Psoas muscle (tissue), 8 donors: ENCODE data around the gene KCNMB2. TPM values are rescaled to one million over a fixed set of nuclear protein-coding genes. Genes with fewer than 3 reads are reported as not detected.

Experiments used
- ATAC-seq, 4 donors: fragments of 200-7000 bp; cut with Tn5 transposase; one replicate each; pipeline ENCODE4 v1.9.1; 2020; ENCODE audit warnings: moderate library complexity in 3 of 4, mild to moderate bottlenecking in 2 of 4
- DNase-seq, 2 donors: peaks; one replicate each; pipeline ENCODE4 v3.0.0-alpha.2; 2020
- H3K27ac ChIP-seq: fragments of 200-600 bp; one replicate; pipeline ENCODE4 v1.8.0; 2022
- H3K27me3 ChIP-seq, 3 donors: fragments of 200-600 bp in 1 of 3; one replicate each; pipeline versions ENCODE4 v1.6.1 to v1.8.0; 2013 to 2022; ENCODE audit warnings: low read length in 2 of 3, mild to moderate bottlenecking in 2 of 3, moderate library complexity in 1 of 3; ENCODE audit not compliant: insufficient read depth in 3 of 3
- H3K36me3 ChIP-seq, 2 donors: fragments of 200-600 bp in 1 of 2; one replicate each; pipeline versions ENCODE4 v1.6.1 to v1.8.0; 2013 to 2022; ENCODE audit warnings: low read depth in 1 of 2, mild to moderate bottlenecking in 1 of 2, moderate library complexity in 1 of 2; ENCODE audit not compliant: insufficient read depth in 1 of 2
- H3K4me1 ChIP-seq: fragments of 200-600 bp; one replicate; pipeline ENCODE4 v1.8.0; 2022
- H3K4me3 ChIP-seq: fragments of 200-600 bp; one replicate; pipeline ENCODE4 v1.8.0; 2022; ENCODE audit warnings: mild to moderate bottlenecking
- H3K9me3 ChIP-seq: fragments of 200-600 bp; one replicate; pipeline ENCODE4 v1.8.0; 2022
- CTCF ChIP-seq: fragments of 200-600 bp; IDR thresholded peaks from one replicate; pipeline ENCODE4 v1.8.0; 2022; ENCODE audit warnings: antibody characterized with exemption
- WGBS, 3 donors: extraction: QIAGEN DNeasy Blood & Tissue Kit; methylation state at CpG; one replicate each; pipeline versions ENCODE4 v1.1.6 to v1.1.7; 2013; 5-methylcytosine and 5-hydroxymethylcytosine counted together
- intact Hi-C, 2 donors: fragments of 100-400 bp; cut with DNase I; formaldehyde crosslinking; loops; one replicate each; pipeline versions ENCODE4 v1.11.0 to v1.14.2; 2022
- polyA plus RNA-seq, 3 donors: library from polyadenylated mRNA; stranded (reverse); fragments of 200-250 nt; gene quantifications; one replicate each; pipeline ENCODE4 v1.2.3, GENCODE V29; 2013
- total RNA-seq, 4 donors: library from RNA; stranded (reverse); fragmentation: NEBNext Ultra II Directional in 2 of 4; extraction: Animal tissue kit (Norgen Biotek cat#: 25700) in 2 of 4; gene quantifications; one replicate each; pipeline versions ENCODE4 v1.2.1 to v1.2.4, GENCODE V29; 2021 to 2023
- donor health status: healthy with polysubstance abuse.
- donor health status: DM: no; HTN: no; CAD: no; lungs with moderate emphysema.
- donor health status: Bipolar disorder and iron deficiency.
- donor health status: healthy.
- donor health status: DM: yes; HTN: yes; CAD: no.
- donor health status: DM: no; HTN: no; CAD: no.
- donor health status: DM: no; HTN: no; CAD: no.
- donor health status: DM: yes; HTN: yes; CAD: no.

KCNMB2 gene
- total and polyA plus RNA-seq, 7 donors: not detected

- TF ChIP-seq CTCF: no peak
- no peaks in the 10 kb centered on the region for H3K36me3 ChIP-seq
- no peaks in the 10 kb centered on the region for H3K4me1 ChIP-seq
- no peak overlapping the region for H3K27ac ChIP-seq
- 37 to 59% (median 45%) methylated on average over 2 of the region's 2 CpGs for WGBS, 3 donors
- intact Hi-C loops: no loop called here
- no peak for ATAC-seq
- DNase-seq: no peak
- no peak overlapping the region for H3K4me3 ChIP-seq
- no peaks in the 10 kb centered on the region for H3K27me3 ChIP-seq
- H3K9me3 ChIP-seq: no peaks in the 10 kb centered on the region
Measured at GRCh38 chr3:178597371-178597770, 61.1 kb downstream of the KCNMB2 start.

- no peaks in the 10 kb centered on the region for H3K4me1 ChIP-seq
- H3K27me3 ChIP-seq: no peaks in the 10 kb centered on the region
- no peak for DNase-seq
- no peak overlapping the region for H3K27ac ChIP-seq
- TF ChIP-seq CTCF: no peak
- no peak overlapping the region for H3K4me3 ChIP-seq
- no peaks in the 10 kb centered on the region for H3K9me3 ChIP-seq
- H3K36me3 ChIP-seq: no peaks in the 10 kb centered on the region
- WGBS, 3 donors: 29 to 60% (median 38%) methylated on average over 2 of the region's 2 CpGs
- intact Hi-C loops: no loop called here
- ATAC-seq: no peak
Measured at GRCh38 chr3:178602856-178603255, 66.6 kb downstream of the KCNMB2 start.

GRCh38 chr3:178603735-178604134, 67.5 kb downstream of the KCNMB2 start:
- no peak for TF ChIP-seq CTCF
- Histone ChIP-seq H3K4me3 (no peak overlapping the region), H3K27ac (no peak overlapping the region), H3K9me3 (no peaks in the 10 kb centered on the region), H3K36me3 (no peaks in the 10 kb centered on the region), H3K4me1 (no peaks in the 10 kb centered on the region), H3K27me3 (no peaks in the 10 kb centered on the region)
- DNase-seq (no peak), ATAC-seq (no peak)
- intact Hi-C loops: no loop called here
- WGBS, 3 donors: 71 to 82% (median 78%) methylated on average over 1 of the region's 1 CpG

GRCh38 chr3:178618197-178618596, 82.0 kb downstream of the KCNMB2 start:
- peaks cover 1% of the 10 kb centered on the region for H3K4me1 ChIP-seq
- no peak for DNase-seq
- 24 to 46% (median 27%) methylated on average over 3 of the region's 3 CpGs for WGBS, 3 donors
- H3K9me3 ChIP-seq: no peaks in the 10 kb centered on the region
- no peaks in the 10 kb centered on the region for H3K27me3 ChIP-seq
- no peak overlapping the region for H3K27ac ChIP-seq
- peak in 1 of 4 donors; percentile 44 for ATAC-seq
- no peak for TF ChIP-seq CTCF
- no peaks in the 10 kb centered on the region for H3K36me3 ChIP-seq
- H3K4me3 ChIP-seq: peak overlapping the region; percentile 23
- intact Hi-C loops: no loop called here

GRCh38 chr3:178618896-178619295, 82.7 kb downstream of the KCNMB2 start:
- H3K4me1 ChIP-seq: peaks cover 5% of the 10 kb centered on the region
- H3K9me3 ChIP-seq: no peaks in the 10 kb centered on the region
- no peaks in the 10 kb centered on the region for H3K36me3 ChIP-seq
- TF ChIP-seq CTCF: no peak
- no peak overlapping the region for H3K27ac ChIP-seq
- 47 to 61% (median 49%) methylated on average over 2 of the region's 2 CpGs for WGBS, 3 donors
- DNase-seq (no peak), ATAC-seq (no peak)
- H3K4me3 ChIP-seq: no peak overlapping the region
- H3K27me3 ChIP-seq: no peaks in the 10 kb centered on the region
- intact Hi-C loops: no loop called here
